ENCODE results near the gene GRN.
"Not testable (repeated sequence)": the region's sequence is repeated elsewhere in the genome, so short reads cannot be mapped to it uniquely, and the experiment has no call there.

The GRN gene

GRCh38 chr17:44346064-44346844 lies 1.2 kb downstream of the GRN start:
- no peak for DNase-seq

GRCh38 chr17:44347206-44348055 lies 2.3 kb downstream of the GRN start:
- not testable (repeated sequence) for DNase-seq

GRCh38 chr17:44348234-44348987 lies 3.3 kb downstream of the GRN start:
- no peak for DNase-seq

GRCh38 chr17:44348988-44349364 lies 3.9 kb downstream of the GRN start:
- DNase-seq = no peak

- DNase-seq = no peak
Measured at GRCh38 chr17:44349553-44350070, 4.5 kb downstream of the GRN start.

GRCh38 chr17:44350733-44351226 lies 5.7 kb downstream of the GRN start:
- DNase-seq = peak; percentile 74

- no peak for DNase-seq
Measured at GRCh38 chr17:44351464-44351863, 6.4 kb downstream of the GRN start.

- no peak for DNase-seq
Measured at GRCh38 chr17:44351961-44352827, 7.1 kb downstream of the GRN start.

- no peak for DNase-seq
Measured at GRCh38 chr17:44352828-44353671, 7.9 kb downstream of the GRN start.

- DNase-seq = no peak
Measured at GRCh38 chr17:44353672-44354331, 8.7 kb downstream of the GRN start.

- peak; percentile 58 for DNase-seq
Measured at GRCh38 chr17:44354582-44355561, 9.8 kb downstream of the GRN start.

GRCh38 chr17:44355642-44356099 lies 10.6 kb downstream of the GRN start:
- DNase-seq = no peak

GRCh38 chr17:44356241-44356640 lies 11.1 kb downstream of the GRN start:
- no peak for DNase-seq

- DNase-seq = no peak
Measured at GRCh38 chr17:44358066-44358465, 13.0 kb downstream of the GRN start.

GRCh38 chr17:44359006-44359405 lies 13.9 kb downstream of the GRN start:
- DNase-seq = no peak

- no peak for DNase-seq
Measured at GRCh38 chr17:44359458-44360143, 14.5 kb downstream of the GRN start.

- no peak for DNase-seq
Measured at GRCh38 chr17:44360144-44360533, 15.0 kb downstream of the GRN start.

GRCh38 chr17:44360826-44361225 lies 15.7 kb downstream of the GRN start:
- DNase-seq = no peak

All from stimulated activated CD4-positive, alpha-beta T cell treated with anti-CD3 and anti-CD28 coated beads, Interleukin-4, amount 100 ng/mL, for 24 hours (primary cell).